ENCODE measurements around the gene EIF4G1.

EIF4G1 gene

GRCh38 chr3:184358921-184359350 is 44.5 kb downstream of the EIF4G1 start:
- no peaks in the 10 kb centered on the region for H3K27me3 ChIP-seq (ENCODE audit: control insufficient read depth, insufficient read depth, low read length, poor library complexity, severe bottlenecking)
- H3K27ac ChIP-seq (ENCODE audit: insufficient read depth, low read depth, low read length, poor library complexity, severe bottlenecking) = no peak overlapping the region
- whole genome bisulfite sequencing, 2 experiments = 90 to 91% methylated on average over 14 of the region's 14 CpGs
- H3K36me3 ChIP-seq (ENCODE audit: control insufficient read depth, insufficient read depth, low read length) = peaks cover 29% of the 10 kb centered on the region
- H3K4me3 ChIP-seq (ENCODE audit: insufficient read depth, low read depth, low read length) = no peak overlapping the region
- peaks cover 14% of the 10 kb centered on the region for H3K4me1 ChIP-seq (ENCODE audit: control insufficient read depth, insufficient read depth, low read length)
- H3K9me3 ChIP-seq (ENCODE audit: control insufficient read depth, low read length) = no peaks in the 10 kb centered on the region

DNA sequence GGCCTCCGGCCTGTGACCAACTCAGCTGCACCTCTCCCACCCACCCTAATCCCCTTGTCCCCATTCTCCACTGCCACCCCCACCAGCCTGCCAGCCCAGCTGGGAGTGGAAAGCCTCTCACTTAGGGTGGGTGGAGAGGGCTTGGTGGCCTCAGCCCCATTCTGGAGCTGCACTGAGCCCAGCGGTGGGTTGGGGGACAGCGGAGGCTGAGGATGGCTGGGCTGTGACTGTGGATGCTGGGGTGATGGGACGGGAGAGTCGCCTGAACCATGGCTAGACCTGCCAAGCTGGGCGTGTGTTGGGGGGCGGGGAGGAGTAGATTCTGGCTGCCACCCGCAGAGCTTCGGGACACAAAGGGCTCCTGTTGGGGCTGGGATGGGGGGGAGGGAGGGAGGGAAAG is 45.2 kb downstream of the EIF4G1 start:
- Histone ChIP-seq H3K27me3 (ENCODE audit: control insufficient read depth, insufficient read depth, low read length, poor library complexity, severe bottlenecking) (no peaks in the 10 kb centered on the region), H3K4me3 (ENCODE audit: insufficient read depth, low read depth, low read length) (peak overlapping the region; percentile 86), H3K36me3 (ENCODE audit: control insufficient read depth, insufficient read depth, low read length) (peaks cover 29% of the 10 kb centered on the region), H3K27ac (ENCODE audit: insufficient read depth, low read depth, low read length, poor library complexity, severe bottlenecking) (peak overlapping the region; percentile 59), H3K4me1 (ENCODE audit: control insufficient read depth, insufficient read depth, low read length) (peaks cover 14% of the 10 kb centered on the region), H3K9me3 (ENCODE audit: control insufficient read depth, low read length) (no peaks in the 10 kb centered on the region)
- WGBS, 2 experiments = 14 to 16% methylated on average over 9 of the region's 9 CpGs

- H3K4me3 ChIP-seq (ENCODE audit: insufficient read depth, low read depth, low read length) = peak overlapping the region; percentile 86
These were observed 45.9 kb downstream of the EIF4G1 start for GRCh38 chr3:184360070-184360928.

DNA sequence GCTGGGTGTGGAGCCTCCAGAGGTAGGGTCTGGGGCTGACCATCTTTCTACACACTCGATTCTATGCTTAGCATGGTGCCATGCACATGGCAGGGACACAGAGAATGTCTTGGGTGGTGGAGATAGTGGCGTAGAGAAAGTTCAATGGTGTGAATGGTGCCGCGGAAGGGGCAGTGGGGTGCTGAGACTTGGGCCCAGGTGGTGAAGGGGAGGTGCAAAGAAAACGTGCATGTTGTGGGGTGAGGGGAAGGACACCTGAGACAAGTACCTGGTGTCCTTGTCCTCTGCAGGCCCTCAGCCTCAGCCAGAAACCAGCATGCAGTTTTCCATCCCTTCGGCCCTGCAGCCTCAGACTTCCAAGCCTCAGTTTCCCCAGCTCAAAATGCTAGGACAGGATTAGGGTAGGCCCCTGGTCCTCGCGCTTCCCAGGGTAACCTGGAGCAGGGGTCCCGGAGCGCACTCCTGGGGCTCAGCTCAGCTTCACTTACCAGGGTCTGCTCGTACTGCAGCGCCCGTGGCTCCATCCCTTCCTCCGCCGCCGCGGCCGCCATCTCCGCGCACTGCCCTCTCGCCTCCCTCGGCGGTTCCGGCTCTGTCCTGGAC is 46.6 kb downstream of the EIF4G1 start:
- H3K9me3 ChIP-seq (ENCODE audit: control insufficient read depth, low read length) = no peaks in the 10 kb centered on the region
- H3K36me3 ChIP-seq (ENCODE audit: control insufficient read depth, insufficient read depth, low read length) = peaks cover 29% of the 10 kb centered on the region
- peak overlapping the region; percentile 86 for H3K4me3 ChIP-seq (ENCODE audit: insufficient read depth, low read depth, low read length)
- peaks cover 14% of the 10 kb centered on the region for H3K4me1 ChIP-seq (ENCODE audit: control insufficient read depth, insufficient read depth, low read length)
- 6% methylated on average over 24 of the region's 24 CpGs for WGBS, 2 experiments
- H3K27me3 ChIP-seq (ENCODE audit: control insufficient read depth, insufficient read depth, low read length, poor library complexity, severe bottlenecking) = no peaks in the 10 kb centered on the region
- no peak overlapping the region for H3K27ac ChIP-seq (ENCODE audit: insufficient read depth, low read depth, low read length, poor library complexity, severe bottlenecking)

More at GRCh38 chr3:184360070-184360928, 45.9 kb downstream of the EIF4G1 start:
- Histone ChIP-seq H3K27ac (ENCODE audit: insufficient read depth, low read depth, low read length, poor library complexity, severe bottlenecking) (peak overlapping the region; percentile 18), H3K4me1 (ENCODE audit: control insufficient read depth, insufficient read depth, low read length) (peaks cover 14% of the 10 kb centered on the region), H3K36me3 (ENCODE audit: control insufficient read depth, insufficient read depth, low read length) (peaks cover 33% of the 10 kb centered on the region), H3K9me3 (ENCODE audit: control insufficient read depth, low read length) (no peaks in the 10 kb centered on the region), H3K27me3 (ENCODE audit: control insufficient read depth, insufficient read depth, low read length, poor library complexity, severe bottlenecking) (no peaks in the 10 kb centered on the region)
- 10 to 14% methylated on average over 12 of the region's 12 CpGs for WGBS, 2 experiments

DNA sequence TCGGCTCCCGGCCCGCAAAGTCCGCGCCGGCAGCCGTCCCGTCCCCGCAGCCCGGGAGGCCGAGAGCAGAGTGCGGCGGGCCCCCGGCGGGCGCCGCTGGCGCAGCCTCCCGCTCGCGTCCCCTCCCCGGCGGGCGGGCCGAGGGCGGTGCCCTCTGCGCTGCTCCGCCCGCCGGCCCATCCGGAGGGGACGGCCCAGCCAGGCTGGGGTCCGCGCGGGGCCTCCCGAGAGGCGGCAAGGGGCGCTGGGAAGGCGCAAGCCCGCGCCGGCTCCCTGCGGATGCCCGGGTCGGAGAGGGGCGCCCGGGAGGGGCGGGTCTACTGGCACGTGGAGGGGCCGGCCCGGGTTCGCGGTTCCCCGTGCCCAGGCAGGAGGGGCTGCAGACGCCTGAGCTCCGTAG is 47.1 kb downstream of the EIF4G1 start, which contains the start of the genes CLCN2 and POLR2H:
Gene CLCN2, minus strand, starts transcription at position 74 of the 400 bp plus-strand sequence. CDS start 126 bp downstream, outside the sequence.
Gene POLR2H, plus strand, starts transcription at position 179 of the 400 bp plus-strand sequence. CDS start 1,783 bp downstream, outside the sequence.
- Histone ChIP-seq H3K36me3 (ENCODE audit: control insufficient read depth, insufficient read depth, low read length) (peaks cover 30% of the 10 kb centered on the region), H3K9me3 (ENCODE audit: control insufficient read depth, low read length) (no peaks in the 10 kb centered on the region), H3K4me1 (ENCODE audit: control insufficient read depth, insufficient read depth, low read length) (peaks cover 14% of the 10 kb centered on the region), H3K27ac (ENCODE audit: insufficient read depth, low read depth, low read length, poor library complexity, severe bottlenecking) (peak within 1 kb of the TSS; percentile 100), H3K4me3 (ENCODE audit: insufficient read depth, low read depth, low read length) (peak within 1 kb of the TSS; percentile 86), H3K27me3 (ENCODE audit: control insufficient read depth, insufficient read depth, low read length, poor library complexity, severe bottlenecking) (no peaks in the 10 kb centered on the region)
- WGBS, 2 experiments = 0% methylated on average over 56 of the region's 56 CpGs

DNA sequence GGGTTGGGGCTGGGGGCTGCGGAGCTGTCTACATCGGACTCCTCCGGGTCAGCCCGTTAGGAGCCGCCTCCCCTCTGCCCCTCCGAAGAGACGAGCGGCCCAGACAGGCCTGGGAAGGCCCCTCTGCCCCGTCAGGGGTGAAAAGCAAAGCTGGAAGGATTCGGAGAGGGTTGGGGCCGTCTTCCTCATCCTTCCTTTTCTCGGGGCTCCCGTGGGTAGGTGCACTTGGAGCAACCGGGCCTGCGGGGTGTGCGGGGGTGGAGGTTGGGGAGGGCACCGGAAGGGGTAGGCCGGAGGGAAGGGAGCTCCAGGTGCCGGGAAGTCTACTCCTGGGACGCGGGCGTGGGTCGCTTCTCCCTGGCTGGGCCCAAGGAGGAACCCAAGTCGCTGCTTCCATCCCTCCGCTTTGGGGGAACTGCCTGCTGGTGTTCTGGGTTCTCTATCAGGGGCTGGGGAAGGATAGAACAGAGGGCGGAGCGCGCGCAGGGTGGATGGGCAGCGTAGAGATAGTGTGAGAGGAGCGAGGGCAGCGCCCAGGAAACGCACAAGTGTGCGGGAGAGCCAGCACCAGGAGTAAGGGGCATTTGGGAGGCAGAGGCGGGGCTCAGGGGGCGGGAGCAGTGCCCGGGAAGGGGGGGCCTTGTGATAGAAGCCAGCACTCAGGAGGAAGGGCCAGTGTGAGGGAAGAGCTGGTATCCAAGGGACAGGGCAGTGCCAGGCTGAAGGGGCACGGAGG is 47.7 kb downstream of the EIF4G1 start:
- H3K27ac ChIP-seq (ENCODE audit: insufficient read depth, low read depth, low read length, poor library complexity, severe bottlenecking) = peak overlapping the region; percentile 100

GRCh38 chr3:184362668-184363546 is 48.5 kb downstream of the EIF4G1 start:
- no peaks in the 10 kb centered on the region for H3K27me3 ChIP-seq (ENCODE audit: control insufficient read depth, insufficient read depth, low read length, poor library complexity, severe bottlenecking)
- peak overlapping the region; percentile 100 for H3K27ac ChIP-seq (ENCODE audit: insufficient read depth, low read depth, low read length, poor library complexity, severe bottlenecking)
- peak overlapping the region; percentile 86 for H3K4me3 ChIP-seq (ENCODE audit: insufficient read depth, low read depth, low read length)
- no peaks in the 10 kb centered on the region for H3K9me3 ChIP-seq (ENCODE audit: control insufficient read depth, low read length)
- 1% methylated on average over 68 of the region's 68 CpGs for WGBS, 2 experiments
- H3K4me1 ChIP-seq (ENCODE audit: control insufficient read depth, insufficient read depth, low read length) = peaks cover 14% of the 10 kb centered on the region
- peaks cover 30% of the 10 kb centered on the region for H3K36me3 ChIP-seq (ENCODE audit: control insufficient read depth, insufficient read depth, low read length)

More for the DNA sequence above, 47.7 kb downstream of the EIF4G1 start:
- H3K9me3 ChIP-seq (ENCODE audit: control insufficient read depth, low read length) = no peaks in the 10 kb centered on the region
- H3K4me1 ChIP-seq (ENCODE audit: control insufficient read depth, insufficient read depth, low read length) = peaks cover 14% of the 10 kb centered on the region
- peak overlapping the region; percentile 86 for H3K4me3 ChIP-seq (ENCODE audit: insufficient read depth, low read depth, low read length)
- no peaks in the 10 kb centered on the region for H3K27me3 ChIP-seq (ENCODE audit: control insufficient read depth, insufficient read depth, low read length, poor library complexity, severe bottlenecking)
- 1% methylated on average over 38 of the region's 38 CpGs for whole genome bisulfite sequencing, 2 experiments
- H3K36me3 ChIP-seq (ENCODE audit: control insufficient read depth, insufficient read depth, low read length) = peaks cover 30% of the 10 kb centered on the region

DNA sequence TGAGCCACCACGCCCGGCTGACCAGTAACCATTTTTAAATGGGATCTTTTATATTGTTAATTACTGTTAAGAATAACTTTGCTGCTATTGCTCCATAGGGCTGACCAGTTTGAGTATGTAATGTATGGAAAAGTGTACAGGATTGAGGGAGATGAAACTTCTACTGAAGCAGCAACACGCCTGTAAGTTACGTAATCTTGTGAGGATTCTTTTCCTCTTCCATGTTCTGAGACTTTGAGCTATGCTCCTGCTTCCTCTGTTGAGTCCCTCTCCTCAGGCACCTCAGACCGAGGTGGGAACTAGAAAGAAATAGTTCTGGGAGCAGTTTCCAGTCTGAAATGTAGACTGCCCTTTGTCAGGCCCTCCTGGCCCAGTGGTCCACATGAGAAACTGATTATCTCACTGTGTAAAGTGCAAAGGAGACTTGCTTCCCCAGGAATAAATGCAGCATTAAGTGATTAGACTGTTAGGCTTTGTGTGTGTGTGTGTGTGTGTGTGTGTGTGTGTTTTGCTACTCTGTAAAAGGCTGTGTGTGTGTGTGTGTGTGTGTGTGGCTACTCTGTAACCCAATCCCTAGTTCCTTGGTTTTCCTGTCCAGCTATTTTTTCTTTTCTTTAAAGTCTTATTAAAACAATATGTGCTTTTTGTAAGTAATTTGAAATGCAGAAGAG is 52.3 kb downstream of the EIF4G1 start:
- Histone ChIP-seq H3K4me3 (ENCODE audit: insufficient read depth, low read depth, low read length) (no peak overlapping the region), H3K4me1 (ENCODE audit: control insufficient read depth, insufficient read depth, low read length) (peaks cover 2% of the 10 kb centered on the region), H3K27ac (ENCODE audit: insufficient read depth, low read depth, low read length, poor library complexity, severe bottlenecking) (no peak overlapping the region), H3K36me3 (ENCODE audit: control insufficient read depth, insufficient read depth, low read length) (peaks cover 40% of the 10 kb centered on the region), H3K9me3 (ENCODE audit: control insufficient read depth, low read length) (no peaks in the 10 kb centered on the region), H3K27me3 (ENCODE audit: control insufficient read depth, insufficient read depth, low read length, poor library complexity, severe bottlenecking) (no peaks in the 10 kb centered on the region)
- WGBS, 2 experiments = 96% methylated on average over 5 of the region's 5 CpGs

DNA sequence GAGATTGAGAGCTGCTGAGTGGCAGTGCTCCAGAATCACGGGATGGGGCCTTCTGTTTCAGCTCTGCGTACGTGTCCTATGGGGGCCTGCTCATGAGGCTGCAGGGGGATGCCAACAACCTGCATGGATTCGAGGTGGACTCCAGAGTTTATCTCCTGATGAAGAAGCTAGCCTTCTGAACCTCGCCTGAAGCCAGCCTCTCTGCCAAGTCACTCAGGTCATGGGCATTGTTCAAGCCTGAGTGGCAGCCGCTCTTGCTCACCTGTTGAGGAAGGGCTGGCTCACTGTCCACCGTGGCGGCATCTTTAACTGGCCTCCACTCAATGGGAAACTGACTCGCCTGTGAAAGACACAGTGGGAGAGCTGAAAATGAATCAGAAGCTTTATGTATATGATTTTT is 53.7 kb downstream of the EIF4G1 start:
- no peak overlapping the region for H3K27ac ChIP-seq (ENCODE audit: insufficient read depth, low read depth, low read length, poor library complexity, severe bottlenecking)
- H3K4me1 ChIP-seq (ENCODE audit: control insufficient read depth, insufficient read depth, low read length) = peaks cover 3% of the 10 kb centered on the region
- H3K9me3 ChIP-seq (ENCODE audit: control insufficient read depth, low read length) = no peaks in the 10 kb centered on the region
- no peaks in the 10 kb centered on the region for H3K27me3 ChIP-seq (ENCODE audit: control insufficient read depth, insufficient read depth, low read length, poor library complexity, severe bottlenecking)
- WGBS, 2 experiments = 94 to 97% methylated on average over 9 of the region's 9 CpGs
- H3K4me3 ChIP-seq (ENCODE audit: insufficient read depth, low read depth, low read length) = no peak overlapping the region
- H3K36me3 ChIP-seq (ENCODE audit: control insufficient read depth, insufficient read depth, low read length) = peaks cover 40% of the 10 kb centered on the region

Measured in ectodermal cell (in vitro differentiated cells).